IPS-NIHi11 (cell line): Measurements from ENCODE around the gene ARL4C.

Source experiments
- DNase-seq: peaks from one replicate; pipeline ENCODE4 v3.0.0; 2012; ENCODE audit warnings: mixed read lengths, low spot score

The ARL4C gene

DNA sequence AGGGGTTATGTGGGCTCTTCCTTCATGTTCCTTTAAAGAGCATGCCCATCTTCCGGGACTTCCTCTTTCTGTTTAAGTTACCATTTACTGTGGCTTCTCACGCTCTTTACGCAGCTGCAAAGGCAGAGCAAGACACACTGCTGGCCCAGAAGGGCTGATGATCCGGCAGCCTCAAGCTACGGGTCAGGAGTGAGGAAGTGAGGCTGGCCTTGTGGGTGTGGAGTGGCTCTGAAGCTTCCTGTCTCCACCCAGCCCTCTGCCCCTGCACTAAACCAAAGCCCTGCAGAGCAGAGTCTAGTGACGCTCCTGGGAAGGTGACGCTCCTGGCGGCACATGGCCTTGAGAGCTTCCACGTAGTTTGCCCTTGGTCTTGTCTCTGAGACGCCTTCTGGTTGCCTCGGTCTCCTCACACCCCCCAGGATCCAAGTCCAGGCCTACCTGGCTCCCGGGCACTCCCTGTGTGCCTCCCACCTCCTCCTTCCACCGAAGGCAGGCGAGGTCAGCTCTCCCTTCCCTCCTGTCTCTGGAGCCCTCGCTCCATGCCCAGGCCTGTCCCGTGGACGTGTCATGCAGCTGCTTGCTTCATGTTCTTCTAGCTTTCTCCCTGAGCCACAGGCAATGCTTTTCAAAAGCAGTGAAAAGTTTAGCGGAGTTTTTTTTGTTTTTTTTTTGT lies 50.3 kb downstream of the ARL4C start:
- DNase-seq: no peak

- DNase-seq: no peak
Measured at GRCh38 chr2:234444893-234445292, 52.0 kb downstream of the ARL4C start.

DNA sequence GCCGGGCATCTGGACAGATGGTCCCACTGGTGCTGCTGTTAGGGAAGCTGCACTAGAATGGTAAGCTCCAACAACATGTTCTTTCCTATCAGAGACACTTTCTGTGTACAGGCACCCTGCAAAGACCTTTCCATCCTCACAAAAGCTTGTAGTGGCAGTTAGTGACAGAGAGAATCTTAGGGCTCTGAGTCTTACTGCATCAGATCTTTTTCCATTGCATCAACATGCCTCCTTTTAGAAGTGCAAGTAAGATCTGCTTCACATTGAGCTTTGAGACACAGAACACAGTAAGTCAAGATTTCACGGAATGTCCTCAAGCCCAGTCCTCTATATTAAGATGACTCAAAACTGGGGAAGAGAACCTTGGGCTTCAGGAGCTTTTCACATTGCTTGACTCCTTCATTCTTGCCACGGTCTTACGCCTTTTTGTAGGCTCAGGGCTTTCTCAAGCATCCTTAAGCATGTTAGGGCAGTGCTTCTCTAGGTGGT lies 52.6 kb downstream of the ARL4C start:
- DNase-seq: no peak
